Posterior vena cava (tissue), 2 donors: ENCODE data around the gene SLC36A2. TPM values are rescaled to one million over a fixed set of nuclear protein-coding genes. Genes with fewer than 3 reads are reported as not detected.
"Not testable (repeated sequence)": the region's sequence is repeated elsewhere in the genome, so short reads cannot be mapped to it uniquely, and the experiment has no call there.

Experiments
- DNase-seq: peaks from one replicate; pipeline ENCODE4 v3.0.0-alpha.2; 2020; ENCODE audit warnings: low spot score
- intact Hi-C, 2 donors: fragments of 100-400 bp; cut with DNase I; formaldehyde crosslinking; loops; one replicate each; pipeline versions ENCODE4 v1.14.1 to v1.14.2; 2022 to 2023
- long read RNA-seq, 2 donors: library from polyadenylated mRNA; unstranded; transcript quantifications; one replicate each; pipeline ENCODE4 v2.0.0, GENCODE V29; 2020 to 2021
- total RNA-seq, 2 donors: library from RNA; stranded (reverse); fragmentation: NEBNext Ultra II Directional; extraction: Animal tissue kit (Norgen Biotek cat#: 25700); gene quantifications; one replicate each; pipeline ENCODE4 v1.2.1, GENCODE V29; 2021
- donor health status: DM: yes; HTN: yes; CAD: no.
- donor health status: DM: yes; HTN: yes; CAD: no.

Gene SLC36A2
- total RNA-seq = not detected
- long read RNA-seq, donor 1 = 0 reads
- long read RNA-seq, donor 2 = 0 reads

- intact Hi-C loops = no loop called here
- DNase-seq = no peak
These were observed at the start of gene SLC36A2 for GRCh38 chr5:151347369-151347768. TSS of gene SLC36A2 (minus strand) at chr5:151347559. CDS start at chr5:151347460, 99 bp downstream.

GRCh38 chr5:151388960-151389359 lies 41.6 kb upstream of the SLC36A2 start:
- intact Hi-C loops = no loop called here
- no peak for DNase-seq

GRCh38 chr5:151384106-151384505 lies 36.7 kb upstream of the SLC36A2 start:
- intact Hi-C loops = no loop called here
- DNase-seq = no peak

GRCh38 chr5:151383011-151383410 lies 35.7 kb upstream of the SLC36A2 start:
- intact Hi-C loops = no loop called here
- no peak for DNase-seq

- intact Hi-C loops = no loop called here
- DNase-seq = no peak
These were observed 35.2 kb upstream of the SLC36A2 start for GRCh38 chr5:151382576-151382975.

GRCh38 chr5:151381899-151382298 lies 34.5 kb upstream of the SLC36A2 start:
- DNase-seq = no peak
- intact Hi-C loops = no loop called here

- intact Hi-C loops = no loop called here
These were observed 31.3 kb upstream of the SLC36A2 start for GRCh38 chr5:151378616-151379015.

GRCh38 chr5:151374539-151374938 lies 27.2 kb upstream of the SLC36A2 start:
- DNase-seq = no peak
- intact Hi-C loops = no loop called here

More at GRCh38 chr5:151378616-151379015, 31.3 kb upstream of the SLC36A2 start:
- DNase-seq = no peak

- intact Hi-C loops, DNase-seq: not testable (repeated sequence)
These were observed 19.7 kb upstream of the SLC36A2 start for GRCh38 chr5:151367038-151367437.

- no peak for DNase-seq
- intact Hi-C loops = loop anchor here in 1 of 2 donors (5.0 kb wide), 1 partner anchor 279 kb away; no protein-coding TSS in a partner anchor
These were observed 16.3 kb upstream of the SLC36A2 start for GRCh38 chr5:151363673-151364072.

GRCh38 chr5:151362970-151363369 lies 15.6 kb upstream of the SLC36A2 start:
- intact Hi-C loops = loop anchor here in 1 of 2 donors (5.0 kb wide), 1 partner anchor 279 kb away; no protein-coding TSS in a partner anchor
- DNase-seq = no peak

- DNase-seq = no peak
- intact Hi-C loops = no loop called here
These were observed 12.0 kb upstream of the SLC36A2 start for GRCh38 chr5:151359391-151359790.

- DNase-seq = no peak
- intact Hi-C loops = no loop called here
These were observed 10.4 kb upstream of the SLC36A2 start for GRCh38 chr5:151357792-151358191.

GRCh38 chr5:151357097-151357496 lies 9.7 kb upstream of the SLC36A2 start:
- DNase-seq = no peak
- intact Hi-C loops = no loop called here

- DNase-seq = no peak
- intact Hi-C loops = no loop called here
These were observed 4.3 kb upstream of the SLC36A2 start for GRCh38 chr5:151351671-151352070.

- intact Hi-C loops = no loop called here
- DNase-seq = no peak
These were observed 1.4 kb upstream of the SLC36A2 start for GRCh38 chr5:151348789-151349188.

GRCh38 chr5:151345808-151346478 lies 1.4 kb downstream of the SLC36A2 start:
- intact Hi-C loops = no loop called here
- DNase-seq = no peak

- DNase-seq = no peak
- intact Hi-C loops = no loop called here
These were observed 2.1 kb downstream of the SLC36A2 start for GRCh38 chr5:151345187-151345807.

GRCh38 chr5:151344088-151344487 lies 3.3 kb downstream of the SLC36A2 start:
- no peak for DNase-seq
- intact Hi-C loops = no loop called here

GRCh38 chr5:151340004-151340403 lies 7.4 kb downstream of the SLC36A2 start:
- intact Hi-C loops = no loop called here
- DNase-seq = no peak

- no peak for DNase-seq
- intact Hi-C loops = no loop called here
These were observed 8.6 kb downstream of the SLC36A2 start for GRCh38 chr5:151338734-151339133.
